NB4 (cell line): ENCODE results near the gene PPP1R1B.

Experiments used
- DNase-seq: peaks from one replicate; pipeline ENCODE4 v3.0.0; 2010; ENCODE audit warnings: low read depth
- H3K4me3 ChIP-seq: one replicate; pipeline ENCODE4 v1.5.1; 2011; ENCODE audit warnings: mild to moderate bottlenecking, low read depth, low read length, moderate library complexity
- MYC ChIP-seq: IDR thresholded peaks from 2 replicates; pipeline ENCODE4 v1.6.1; 2011; ENCODE audit warnings: low read depth, low read length
- POLR2A ChIP-seq: IDR thresholded peaks from 2 replicates; pipeline ENCODE4 v1.6.1; 2011; ENCODE audit warnings: mild to moderate bottlenecking; ENCODE audit not compliant: insufficient read length; ENCODE audit errors: extremely low read depth
- TF ChIP-seq, protein P1 (sequence below): IDR thresholded peaks from one replicate; pipeline ENCODE4 v1.5.1; 2012; ENCODE audit warnings: low read depth, low read length
- TF ChIP-seq, protein P2 (sequence below): IDR thresholded peaks from 2 replicates; pipeline ENCODE4 v1.6.1; 2011; ENCODE audit warnings: low read depth, low read length

The PPP1R1B gene

DNA sequence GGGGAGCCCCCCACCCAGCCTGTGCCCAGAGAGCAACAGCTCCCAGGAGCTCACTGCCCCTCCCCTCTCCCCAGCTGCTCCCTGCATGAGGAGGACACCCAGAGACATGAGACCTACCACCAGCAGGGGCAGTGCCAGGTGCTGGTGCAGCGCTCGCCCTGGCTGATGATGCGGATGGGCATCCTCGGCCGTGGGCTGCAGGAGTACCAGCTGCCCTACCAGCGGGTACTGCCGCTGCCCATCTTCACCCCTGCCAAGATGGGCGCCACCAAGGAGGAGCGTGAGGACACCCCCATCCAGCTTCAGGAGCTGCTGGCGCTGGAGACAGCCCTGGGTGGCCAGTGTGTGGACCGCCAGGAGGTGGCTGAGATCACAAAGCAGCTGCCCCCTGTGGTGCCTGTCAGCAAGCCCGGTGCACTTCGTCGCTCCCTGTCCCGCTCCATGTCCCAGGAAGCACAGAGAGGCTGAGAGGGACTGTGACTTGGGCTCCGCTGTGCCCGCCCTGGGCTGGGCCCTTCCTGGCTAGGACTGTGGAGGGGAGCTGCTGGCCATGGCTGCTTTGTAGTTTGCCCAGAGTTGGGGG, 39.0 kb downstream of the PPP1R1B start:
- TF ChIP-seq POLR2A, result no peak
- TF ChIP-seq, protein P1, sequence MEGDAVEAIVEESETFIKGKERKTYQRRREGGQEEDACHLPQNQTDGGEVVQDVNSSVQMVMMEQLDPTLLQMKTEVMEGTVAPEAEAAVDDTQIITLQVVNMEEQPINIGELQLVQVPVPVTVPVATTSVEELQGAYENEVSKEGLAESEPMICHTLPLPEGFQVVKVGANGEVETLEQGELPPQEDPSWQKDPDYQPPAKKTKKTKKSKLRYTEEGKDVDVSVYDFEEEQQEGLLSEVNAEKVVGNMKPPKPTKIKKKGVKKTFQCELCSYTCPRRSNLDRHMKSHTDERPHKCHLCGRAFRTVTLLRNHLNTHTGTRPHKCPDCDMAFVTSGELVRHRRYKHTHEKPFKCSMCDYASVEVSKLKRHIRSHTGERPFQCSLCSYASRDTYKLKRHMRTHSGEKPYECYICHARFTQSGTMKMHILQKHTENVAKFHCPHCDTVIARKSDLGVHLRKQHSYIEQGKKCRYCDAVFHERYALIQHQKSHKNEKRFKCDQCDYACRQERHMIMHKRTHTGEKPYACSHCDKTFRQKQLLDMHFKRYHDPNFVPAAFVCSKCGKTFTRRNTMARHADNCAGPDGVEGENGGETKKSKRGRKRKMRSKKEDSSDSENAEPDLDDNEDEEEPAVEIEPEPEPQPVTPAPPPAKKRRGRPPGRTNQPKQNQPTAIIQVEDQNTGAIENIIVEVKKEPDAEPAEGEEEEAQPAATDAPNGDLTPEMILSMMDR, result peak; percentile 5
- no peak overlapping the region for H3K4me3 ChIP-seq
- peak; percentile 51 for DNase-seq

DNA sequence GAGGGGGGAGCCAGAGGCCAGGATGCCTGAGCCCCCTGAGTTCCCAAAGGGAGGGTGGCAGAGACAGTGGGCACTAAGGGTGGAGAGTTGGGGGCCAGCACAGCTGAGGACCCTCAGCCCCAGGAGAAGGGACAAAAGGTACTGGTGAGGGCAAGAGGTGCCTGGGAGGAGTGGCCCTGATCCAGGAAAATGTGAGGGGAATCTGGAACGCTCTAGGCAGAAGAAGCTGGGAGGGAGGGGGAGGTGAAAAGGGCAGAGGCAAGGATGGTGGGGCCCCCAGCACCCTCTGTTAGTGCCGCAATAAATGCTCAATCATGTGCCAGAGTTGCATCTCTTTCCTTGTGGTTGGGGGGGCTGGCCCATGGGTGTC, 39.5 kb downstream of the PPP1R1B start:
- no peak for DNase-seq
- no peak overlapping the region for H3K4me3 ChIP-seq
- TF ChIP-seq MYC (no peak), POLR2A (no peak)
- TF ChIP-seq, protein P2, sequence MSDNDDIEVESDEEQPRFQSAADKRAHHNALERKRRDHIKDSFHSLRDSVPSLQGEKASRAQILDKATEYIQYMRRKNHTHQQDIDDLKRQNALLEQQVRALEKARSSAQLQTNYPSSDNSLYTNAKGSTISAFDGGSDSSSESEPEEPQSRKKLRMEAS, result no peak
- TF ChIP-seq, protein P1, result no peak

DNA sequence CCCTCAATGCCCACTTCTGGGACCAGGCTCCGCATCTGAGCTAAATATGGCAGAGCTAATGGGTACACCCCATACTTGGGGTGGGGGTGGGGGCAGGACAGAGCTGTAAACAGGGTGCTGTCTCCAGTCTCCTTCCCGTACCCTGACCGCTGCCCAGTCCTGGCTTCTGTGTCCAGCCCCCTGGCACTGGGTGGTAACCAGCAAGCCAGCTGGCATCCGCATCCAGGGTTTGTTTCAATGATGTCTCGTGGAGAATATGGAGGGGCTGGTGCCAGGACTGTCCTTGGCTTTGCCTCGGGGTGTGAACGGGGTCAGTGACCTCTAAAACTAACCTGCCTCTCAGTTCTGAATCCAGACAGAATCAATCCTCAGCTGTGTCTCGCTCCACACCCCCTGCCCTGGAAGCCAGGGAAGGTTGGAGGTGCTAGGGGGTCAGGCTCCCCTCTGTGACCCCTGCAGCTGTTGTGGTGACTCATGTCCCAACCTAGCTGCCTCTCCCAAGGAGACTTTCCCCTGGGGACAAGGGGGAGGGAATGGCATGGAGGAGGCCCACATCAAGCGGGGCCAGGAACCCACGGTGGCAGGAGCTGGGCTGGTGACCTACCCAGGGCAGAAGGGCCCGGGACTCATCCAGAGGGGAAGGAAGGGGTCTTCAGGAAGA, 40.0 kb downstream of the PPP1R1B start:
- no peak overlapping the region for H3K4me3 ChIP-seq
- peak; percentile 71 for DNase-seq
- no peak for TF ChIP-seq POLR2A
- TF ChIP-seq MYC, result no peak
- TF ChIP-seq, protein P1, result no peak
- TF ChIP-seq, protein P2, result no peak

DNA sequence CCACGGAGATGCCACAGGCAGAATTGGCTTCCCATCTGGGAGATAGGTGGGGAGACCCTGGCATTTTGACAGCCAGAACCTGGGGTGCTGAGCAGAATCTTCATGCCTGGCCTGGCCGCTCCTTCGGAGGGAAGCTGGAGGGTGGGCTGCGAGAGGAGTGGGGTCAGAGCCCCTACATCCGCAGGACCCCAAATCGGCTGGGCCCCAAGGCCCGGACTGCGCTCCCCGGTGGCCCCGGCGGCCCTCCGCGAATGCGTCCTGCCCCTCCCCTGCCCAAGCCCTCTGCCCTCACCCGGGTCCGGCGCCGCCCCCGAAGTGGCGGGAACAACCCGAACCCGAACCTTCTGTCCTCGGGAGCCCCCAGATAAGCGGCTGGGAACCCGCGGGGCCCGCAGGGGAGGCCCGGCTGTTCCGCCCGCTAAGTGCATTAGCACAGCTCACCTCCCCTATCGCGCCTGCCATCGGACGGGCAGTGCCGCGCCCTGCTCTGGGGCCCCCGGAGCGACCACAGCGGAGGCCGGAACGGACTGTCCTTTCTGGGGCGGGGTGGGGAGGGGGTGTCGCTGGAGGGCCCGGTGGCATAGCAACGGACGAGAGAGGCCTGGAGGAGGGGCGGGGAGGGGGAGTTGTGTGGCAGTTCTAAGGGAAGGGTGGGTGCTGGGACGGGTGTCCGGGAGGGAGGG, 40.7 kb downstream of the PPP1R1B start:
- peak; percentile 76 for DNase-seq
- no peak for TF ChIP-seq MYC
- H3K4me3 ChIP-seq, result peak overlapping the region; percentile 28

DNA sequence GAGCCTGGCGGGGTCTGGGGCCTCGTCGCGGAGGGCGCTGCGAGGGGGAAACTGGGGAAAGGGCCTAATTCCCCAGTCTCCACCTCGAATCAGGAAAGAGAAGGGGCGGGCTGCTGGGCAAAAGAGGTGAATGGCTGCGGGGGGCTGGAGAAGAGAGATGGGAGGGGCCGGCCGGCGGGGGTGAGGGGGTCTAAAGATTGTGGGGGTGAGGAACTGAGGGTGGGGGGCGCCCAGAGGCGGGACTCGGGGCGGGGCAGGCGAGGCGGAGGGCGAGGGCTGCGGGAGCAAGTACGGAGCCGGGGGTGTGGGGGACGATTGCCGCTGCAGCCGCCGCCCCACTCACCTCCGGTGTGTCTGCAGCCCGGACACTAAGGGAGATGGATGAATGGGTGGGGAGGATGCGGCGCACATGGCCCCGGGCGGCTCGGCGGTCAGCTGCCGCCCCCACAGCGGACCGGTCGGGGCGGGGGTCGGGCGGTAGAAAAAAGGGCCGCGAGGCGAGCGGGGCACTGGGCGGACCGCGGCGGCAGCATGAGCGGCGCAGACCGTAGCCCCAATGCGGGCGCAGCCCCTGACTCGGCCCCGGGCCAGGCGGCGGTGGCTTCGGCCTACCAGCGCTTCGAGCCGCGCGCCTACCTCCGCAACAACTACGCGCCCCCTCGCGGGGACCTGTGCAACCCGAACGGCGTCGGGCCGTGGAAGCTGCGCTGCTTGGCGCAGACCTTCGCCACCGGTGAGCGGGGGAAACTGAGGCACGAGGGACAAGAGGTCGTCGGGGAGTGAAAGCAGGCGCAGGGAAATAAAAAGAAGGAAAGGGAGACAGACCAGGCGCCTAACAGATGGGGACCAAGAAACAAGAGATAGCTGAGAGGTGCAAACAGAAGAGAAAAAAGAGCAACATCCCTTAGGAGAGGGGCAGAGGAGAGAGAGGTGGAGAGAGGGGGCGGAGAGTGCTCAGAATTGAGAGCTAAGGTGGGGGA, 41.5 kb downstream of the PPP1R1B start, which contains the start of gene PNMT:
Gene PNMT (plus strand): TSS at position 509 of the 980 bp plus-strand sequence. CDS start 23 bp downstream, at position 532.
- peak within 1 kb of the TSS; percentile 44 for H3K4me3 ChIP-seq
- peak; percentile 87 for DNase-seq
- TF ChIP-seq, protein P1, result peak; percentile 63
- TF ChIP-seq POLR2A (no peak), MYC (peak; percentile 37; the same call in 1 of the 2 replicates)
- TF ChIP-seq, protein P2, result peak; percentile 47
